HG03045 (cell line): ENCODE measurements around the gene CD52.

Experiments
- ATAC-seq: cut with Tn5 transposase; IDR thresholded peaks from one replicate; pipeline ENCODE4 v1.9.1; 2021; ENCODE audit warnings: mild to moderate bottlenecking, moderate library complexity; ENCODE audit not compliant: unreplicated experiment

CD52 gene

GRCh38 chr1:26317612-26318337 lies at the start of gene CD52:
CD52 (plus strand) TSS chr1:26317958; CDS start chr1:26318018, 60 bp downstream.
- ATAC-seq, result peak; percentile 37

- no peak for ATAC-seq
Observed at GRCh38 chr1:26268290-26269197, 49.2 kb upstream of the CD52 start.

GRCh38 chr1:26269198-26269550 lies 48.6 kb upstream of the CD52 start:
- no peak for ATAC-seq

- ATAC-seq, result no peak
Observed at GRCh38 chr1:26274801-26275425, 42.8 kb upstream of the CD52 start.

- no peak for ATAC-seq
Observed at GRCh38 chr1:26275580-26276431, 42.0 kb upstream of the CD52 start.

GRCh38 chr1:26276432-26276838 lies 41.3 kb upstream of the CD52 start:
- no peak for ATAC-seq

- no peak for ATAC-seq
Observed at GRCh38 chr1:26277261-26277661, 40.5 kb upstream of the CD52 start.

- no peak for ATAC-seq
Observed at GRCh38 chr1:26277719-26278118, 40.0 kb upstream of the CD52 start.

- ATAC-seq, result no peak
Observed at GRCh38 chr1:26278303-26278702, 39.5 kb upstream of the CD52 start.

- peak; percentile 1 for ATAC-seq
Observed at GRCh38 chr1:26278724-26279455, 38.9 kb upstream of the CD52 start.

- peak; percentile 76 for ATAC-seq
Observed at GRCh38 chr1:26279456-26280332, 38.1 kb upstream of the CD52 start, which contains the start of gene SH3BGRL3. SH3BGRL3 (plus strand) TSS chr1:26280086; CDS start chr1:26280156, 70 bp downstream.

- no peak for ATAC-seq
Observed at GRCh38 chr1:26280333-26281042, 37.3 kb upstream of the CD52 start.

GRCh38 chr1:26281091-26281958 lies 36.4 kb upstream of the CD52 start:
- ATAC-seq, result no peak

- ATAC-seq, result no peak
Observed at GRCh38 chr1:26281971-26282370, 35.8 kb upstream of the CD52 start.

GRCh38 chr1:26282401-26282918 lies 35.3 kb upstream of the CD52 start:
- no peak for ATAC-seq

GRCh38 chr1:26283279-26283853 lies 34.4 kb upstream of the CD52 start:
- ATAC-seq, result no peak
